H1 (cell line): ENCODE measurements around the gene SCARB2. TPM values are rescaled to one million over a fixed set of nuclear protein-coding genes. Genes with fewer than 3 reads are reported as not detected.

ENCODE experiments used
- CTCF ChIA-PET: fragments of 300-600 bp; sonication (Branson Sonifier 250); formaldehyde crosslinking; loops from one replicate; lab custom pipeline; 2021; ENCODE audit not compliant: partially characterized antibody; lab: Charles Lee
- POLR2A ChIA-PET: fragments of 300-600 bp; sonication (Branson Sonifier 250); formaldehyde crosslinking; loops from one replicate; lab custom pipeline; 2021; ENCODE audit warnings: inconsistent platforms; ENCODE audit not compliant: partially characterized antibody; lab: Charles Lee
- DNase-seq, 2 experiments: peaks; one replicate each; pipeline versions ENCODE4 v3.0.0 to v3.0.0-alpha.2; 2010 to 2022; ENCODE audit warnings: low spot score in 2 of 2, low read depth in 1 of 2, mixed read lengths in 1 of 2
- FAIRE-seq: peaks from 2 replicates; lab custom pipeline; 2011; peaks lifted over from hg19 to GRCh38; lab: Jason Lieb, UNC
- H2AFZ ChIP-seq: 2 replicates; pipeline ENCODE4 v1.8.1; 2012; ENCODE audit warnings: low read length, inconsistent platforms
- H2AK5ac ChIP-seq: 2 replicates; pipeline ENCODE4 v1.6.1; 2013; ENCODE audit warnings: low read depth, low read length
- H2BK120ac ChIP-seq: replicated peaks from 2 replicates; pipeline ENCODE3; 2013; ENCODE audit warnings: low read depth, low read length, inconsistent platforms
- H2BK12ac ChIP-seq: 2 replicates; pipeline ENCODE4 v1.6.1; 2013; ENCODE audit warnings: low read depth, low read length
- H2BK15ac ChIP-seq: 2 replicates; pipeline ENCODE4 v1.6.1; 2013; ENCODE audit warnings: low read length
- H2BK20ac ChIP-seq: 2 replicates; pipeline ENCODE4 v1.6.1; 2013; ENCODE audit warnings: low read length
- H2BK5ac ChIP-seq: 2 replicates; pipeline ENCODE4 v1.6.1; 2013; ENCODE audit warnings: low read depth, low read length
- H3K14ac ChIP-seq: 2 replicates; pipeline ENCODE4 v1.6.1; 2013; ENCODE audit warnings: inconsistent platforms; ENCODE audit not compliant: insufficient read length
- H3K18ac ChIP-seq: 2 replicates; pipeline ENCODE4 v1.6.1; 2013; ENCODE audit warnings: low read length; ENCODE audit errors: extremely low read depth
- H3K23ac ChIP-seq: 2 replicates; pipeline ENCODE4 v1.6.1; 2013; ENCODE audit warnings: inconsistent platforms; ENCODE audit not compliant: insufficient read length
- H3K23me2 ChIP-seq: 2 replicates; pipeline ENCODE4 v1.6.1; 2013; ENCODE audit warnings: low read depth, low read length
- H3K27ac ChIP-seq: 2 replicates; pipeline ENCODE4 v1.6.1; 2011; ENCODE audit warnings: low read depth, low read length, inconsistent platforms
- H3K27me3 ChIP-seq, 4 experiments: replicated peaks in 1 of 4; 1 replicate in 1 of 4; 2 replicates in 3 of 4; pipeline versions ENCODE4 v1.6.1 to v1.8.1; 2011 to 2013; ENCODE audit warnings: low read length in 3 of 4, mild to moderate bottlenecking in 3 of 4, inconsistent platforms in 2 of 4, mixed read lengths in 2 of 4, moderate library complexity in 1 of 4; ENCODE audit not compliant: control insufficient read depth in 3 of 4, insufficient read depth in 3 of 4; ENCODE audit errors: extremely low read depth in 1 of 4
- H3K36me3 ChIP-seq, 4 experiments: 2 replicates each; pipeline versions ENCODE4 v1.6.1 to v1.8.1; 2011 to 2013; ENCODE audit warnings: mild to moderate bottlenecking in 4 of 4, low read length in 3 of 4, moderate library complexity in 2 of 4, control low read depth in 1 of 4, inconsistent platforms in 1 of 4; ENCODE audit not compliant: insufficient read depth in 4 of 4, control insufficient read depth in 2 of 4
- H3K4ac ChIP-seq: replicated peaks from 2 replicates; pipeline ENCODE3; 2013; ENCODE audit warnings: low read length, low read depth, mixed read lengths, inconsistent platforms; ENCODE audit not compliant: insufficient read length
- H3K4me1 ChIP-seq, 4 experiments: replicated peaks in 1 of 4; 1 replicate in 1 of 4; 2 replicates in 3 of 4; pipeline versions ENCODE4 v1.6.1 to v1.8.1; 2011 to 2013; ENCODE audit warnings: low read length in 3 of 4, inconsistent platforms in 2 of 4, mixed read lengths in 1 of 4; ENCODE audit not compliant: insufficient read depth in 4 of 4, control insufficient read depth in 3 of 4
- H3K4me2 ChIP-seq, 2 experiments: 2 replicates each; pipeline versions ENCODE4 v1.6.1 to v1.8.1; 2011 to 2013; ENCODE audit warnings: low read depth in 2 of 2, low read length in 2 of 2, control low read depth in 1 of 2, inconsistent platforms in 1 of 2, mild to moderate bottlenecking in 1 of 2; ENCODE audit not compliant: insufficient read depth in 1 of 2
- H3K4me3 ChIP-seq, 4 experiments: fragments of 200-600, 300-600 bp in 1 of 4; sonication (generic), shearing (Covaris generic), sonication (Bioruptor Twin) in 1 of 4; 2 replicates each; pipeline versions ENCODE4 v1.5.1 to v1.8.1; 2011 to 2016; ENCODE audit warnings: low read length in 4 of 4, low read depth in 3 of 4, control low read depth in 2 of 4, inconsistent platforms in 2 of 4, mild to moderate bottlenecking in 2 of 4, mixed read lengths in 1 of 4, moderate library complexity in 1 of 4; ENCODE audit not compliant: insufficient read depth in 2 of 4; ENCODE audit errors: extremely low read depth in 1 of 4
- H3K56ac ChIP-seq: replicated peaks from 2 replicates; pipeline ENCODE3; 2013; ENCODE audit warnings: low read depth, mild to moderate bottlenecking, mixed read lengths, low read length, inconsistent platforms; ENCODE audit not compliant: insufficient read length
- H3K79me1 ChIP-seq: 2 replicates; pipeline ENCODE4 v1.6.1; 2013; ENCODE audit warnings: low read depth, low read length, control low read depth
- H3K79me2 ChIP-seq, 2 experiments: 2 replicates each; pipeline versions ENCODE4 v1.6.1 to v1.8.1; 2012 to 2013; ENCODE audit warnings: low read length in 2 of 2, mild to moderate bottlenecking in 2 of 2, inconsistent platforms in 1 of 2; ENCODE audit not compliant: insufficient read depth in 2 of 2, control insufficient read depth in 1 of 2
- H3K9ac ChIP-seq, 4 experiments: replicated peaks in 1 of 4; 1 replicate in 1 of 4; 2 replicates in 3 of 4; pipeline versions ENCODE4 v1.6.1 to v1.8.1; 2011 to 2013; ENCODE audit warnings: low read depth in 3 of 4, low read length in 3 of 4, control low read depth in 2 of 4, mild to moderate bottlenecking in 2 of 4, moderate library complexity in 2 of 4, inconsistent platforms in 1 of 4; ENCODE audit errors: extremely low read depth in 1 of 4
- H3K9me3 ChIP-seq, 2 experiments: 2 replicates each; pipeline versions ENCODE4 v1.6.1 to v1.8.1; 2012 to 2013; ENCODE audit warnings: mild to moderate bottlenecking in 2 of 2, moderate library complexity in 2 of 2, control low read depth in 1 of 2, inconsistent platforms in 1 of 2, low read depth in 1 of 2, low read length in 1 of 2, mixed read lengths in 1 of 2; ENCODE audit not compliant: insufficient read depth in 2 of 2
- H4K20me1 ChIP-seq, 2 experiments: replicated peaks in 1 of 2; 2 replicates each; pipeline versions ENCODE3 to v1.8.1; 2011 to 2013; ENCODE audit warnings: inconsistent platforms in 2 of 2, low read length in 2 of 2, mild to moderate bottlenecking in 1 of 2; ENCODE audit not compliant: insufficient read depth in 2 of 2, control insufficient read depth in 1 of 2
- H4K5ac ChIP-seq: 2 replicates; pipeline ENCODE4 v1.6.1; 2013; ENCODE audit warnings: low read length, low read depth, mixed read lengths, inconsistent platforms; ENCODE audit not compliant: insufficient read length
- H4K8ac ChIP-seq: 2 replicates; pipeline ENCODE4 v1.8.0; 2013; ENCODE audit warnings: mild to moderate bottlenecking, moderate library complexity, low read length, inconsistent platforms; ENCODE audit not compliant: insufficient read depth; ENCODE audit errors: extremely low read depth
- H4K91ac ChIP-seq: replicated peaks from 2 replicates; pipeline ENCODE3; 2013; ENCODE audit warnings: low read length, mixed read lengths, inconsistent platforms; ENCODE audit not compliant: insufficient read length
- BCL11A ChIP-seq, 2 experiments: IDR thresholded peaks; one replicate each; pipeline ENCODE4 v1.6.1; 2011; ENCODE audit warnings: low read depth in 2 of 2, low read length in 2 of 2, mild to moderate bottlenecking in 2 of 2
- CREB1 ChIP-seq: IDR thresholded peaks from 2 replicates; pipeline ENCODE4 v1.6.1; 2012; ENCODE audit warnings: inconsistent platforms
- EGR1 ChIP-seq: IDR thresholded peaks from 2 replicates; pipeline ENCODE4 v1.6.1; 2011; ENCODE audit warnings: low read depth, low read length, borderline replicate concordance
- EP300 ChIP-seq, 2 experiments: IDR thresholded peaks; 1 replicate in 1 of 2; 2 replicates in 1 of 2; pipeline ENCODE4 v1.6.1; 2011 to 2012; ENCODE audit warnings: low read depth in 2 of 2, low read length in 2 of 2, mild to moderate bottlenecking in 2 of 2, borderline replicate concordance in 1 of 2, inconsistent platforms in 1 of 2, moderate library complexity in 1 of 2
- GABPA ChIP-seq: IDR thresholded peaks from 2 replicates; pipeline ENCODE4 v1.6.1; 2011; ENCODE audit warnings: mild to moderate bottlenecking, low read length, moderate library complexity, borderline replicate concordance; ENCODE audit not compliant: insufficient read depth
- POLR2A ChIP-seq, 2 experiments: IDR thresholded peaks; 1 replicate in 1 of 2; 2 replicates in 1 of 2; pipeline ENCODE4 v1.6.1; 2011; ENCODE audit warnings: low read depth in 2 of 2, low read length in 2 of 2, mild to moderate bottlenecking in 2 of 2; ENCODE audit errors: control extremely low read depth in 1 of 2
- POLR2AphosphoS5 ChIP-seq: IDR thresholded peaks from 2 replicates; pipeline ENCODE4 v1.6.1; 2011; ENCODE audit warnings: low read depth, low read length
- RBBP5 ChIP-seq: IDR thresholded peaks from 2 replicates; pipeline ENCODE4 v1.7.1; 2012; ENCODE audit warnings: low read depth, mild to moderate bottlenecking, inconsistent platforms, low read length, moderate library complexity, borderline replicate concordance
- SIN3A ChIP-seq, 2 experiments: IDR thresholded peaks in 1 of 2; conservative IDR thresholded peaks in 1 of 2; 2 replicates each; pipeline ENCODE4 v1.6.1; 2011 to 2012; ENCODE audit warnings: low read length in 2 of 2, improper control_type of control experiment in 1 of 2, low read depth in 1 of 2, mild to moderate bottlenecking in 1 of 2
- SP2 ChIP-seq: IDR thresholded peaks from 2 replicates; pipeline ENCODE4 v1.6.1; 2012; ENCODE audit warnings: mild to moderate bottlenecking, low read length, inconsistent platforms
- SP4 ChIP-seq: IDR thresholded peaks from 2 replicates; pipeline ENCODE4 v1.6.1; 2012; ENCODE audit warnings: low read length, inconsistent platforms
- SRF ChIP-seq: IDR thresholded peaks from 2 replicates; pipeline ENCODE4 v1.6.1; 2011; ENCODE audit warnings: mild to moderate bottlenecking, low read depth, low read length, moderate library complexity
- WGBS, 2 experiments: shearing (Covaris generic) in 1 of 2; methylation state at CpG; one replicate each; pipeline versions ENCODE4 v1.1.6 to v1.1.7; 2013 to 2015; ENCODE audit warnings: low lambda C conversion rate in 2 of 2, mixed read lengths in 2 of 2, inconsistent platforms in 1 of 2, low coverage in 1 of 2, missing lambda C conversion rate in 1 of 2; ENCODE audit not compliant: insufficient replicate concordance in 2 of 2, insufficient coverage in 1 of 2, insufficient read length in 1 of 2; ENCODE audit errors: extremely low coverage in 1 of 2, missing lambda C conversion rate in 1 of 2; 5-methylcytosine and 5-hydroxymethylcytosine counted together
- polyA plus RNA-seq, 7 experiments: library from polyadenylated mRNA; depleted of rRNA in 3 of 7; stranded (reverse) in 5 of 7; unstranded in 2 of 7; fragments of >200 nt in 5 of 7; fragments of 200-250 nt in 2 of 7; gene quantifications; 1 replicate in 5 of 7; 2 replicates in 1 of 7; 4 replicates in 1 of 7; pipeline versions ENCODE4 v1.2.1 to v1.2.3, GENCODE V29; 2011 to 2013; ENCODE audit warnings: missing spikeins in 2 of 7, mixed read lengths in 2 of 7
- total RNA-seq: library from RNA; stranded (reverse); fragmentation: NEBNext Ultra II Directional; extraction: Animal tissue kit (Norgen Biotek cat#: 25700); gene quantifications from 2 replicates; pipeline ENCODE4 v1.2.1, GENCODE V29; 2021
- TF ChIP-seq, protein P1 (sequence below): IDR thresholded peaks from 2 replicates; pipeline ENCODE4 v1.6.1; 2011; ENCODE audit warnings: low read depth, mild to moderate bottlenecking, low read length; ENCODE audit not compliant: insufficient read depth
- TF ChIP-seq, protein P2 (sequence below): IDR thresholded peaks from 2 replicates; pipeline ENCODE4 v1.6.1; 2012; ENCODE audit warnings: inconsistent platforms

The SCARB2 gene
- total and polyA plus RNA-seq, 2 of the 8 experiments (the other 6 are each of a cell fraction or from before 2014, with no cell fraction given) = 18.5 to 35.7 TPM

DNA sequence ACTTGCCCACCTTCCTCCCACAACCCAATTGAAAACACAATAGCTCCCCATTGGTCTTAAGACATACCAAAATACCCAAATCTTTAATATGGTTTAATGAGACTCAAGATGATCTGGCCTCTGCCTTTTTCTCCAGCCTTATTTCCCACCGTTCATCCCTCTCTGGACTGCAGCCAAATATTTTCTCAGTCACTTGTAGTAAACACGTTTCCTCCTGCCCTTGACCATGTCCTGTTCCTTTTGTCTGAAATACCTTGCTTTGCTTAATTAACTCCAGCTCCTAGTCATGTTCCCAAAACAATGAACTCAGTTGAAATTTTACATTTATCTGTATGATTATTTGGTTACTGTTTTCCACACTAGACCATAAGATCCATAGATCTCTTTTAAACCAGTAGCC is 57.0 kb downstream of the SCARB2 start:
- Histone ChIP-seq H3K4me2 (no peak overlapping the region), H2BK5ac (no peak overlapping the region), H3K27ac (no peak overlapping the region), H3K9ac (no peak overlapping the region), H3K9me3 (no peaks in the 10 kb centered on the region), H3K36me3 (peaks cover 0 to 8% (median 3%) of the 10 kb centered on the region in 4 experiments; a peak in 4 of 8 replicates), H4K5ac (no peak overlapping the region), H2BK12ac (no peak overlapping the region), H4K91ac (no peak overlapping the region), H3K79me1 (no peaks in the 10 kb centered on the region), H2BK20ac (no peak overlapping the region), H3K56ac (no peak overlapping the region), H3K23ac (no peak overlapping the region), H3K27me3 (no peaks in the 10 kb centered on the region), H3K18ac (no peak overlapping the region), H3K4me3 (no peak overlapping the region), H3K79me2 (no peaks in the 10 kb centered on the region), H2BK15ac (no peak overlapping the region), H2AK5ac (no peak overlapping the region), H3K23me2 (no peaks in the 10 kb centered on the region), H2AFZ (no peak overlapping the region), H2BK120ac (no peak overlapping the region), H4K8ac (no peak overlapping the region), H4K20me1 (no peaks in the 10 kb centered on the region), H3K14ac (no peak overlapping the region), H3K4ac (no peak overlapping the region), H3K4me1 (no peaks in the 10 kb centered on the region)
- 85% methylated on average over 2 of the region's 2 CpGs; no CpG with 5 or more reads in 1 of the 2 experiments for WGBS, 2 experiments
- DNase-seq (no peak), FAIRE-seq (no peak)
- ChIA-PET CTCF (interaction anchor here (0.7 to 2.5 kb wide), 3 partner anchors 23 to 275 kb away, joined by 3 to 12 read pairs (median 4); no protein-coding TSS in a partner anchor), POLR2A (interaction anchor here (1.5 kb wide), 1 partner anchor 8 kb away, joined by 6 read pairs; the partner anchor contains the start of gene NUP54)
- TF ChIP-seq, protein P1, sequence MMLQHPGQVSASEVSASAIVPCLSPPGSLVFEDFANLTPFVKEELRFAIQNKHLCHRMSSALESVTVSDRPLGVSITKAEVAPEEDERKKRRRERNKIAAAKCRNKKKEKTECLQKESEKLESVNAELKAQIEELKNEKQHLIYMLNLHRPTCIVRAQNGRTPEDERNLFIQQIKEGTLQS = no peak
- TF ChIP-seq POLR2A (IDR thresholded peaks at IDR 0.05; ENCODE audit: control extremely low read depth in 1 of 2, low read depth in 2 of 2, low read length in 2 of 2) (no peak), BCL11A (IDR thresholded peaks at IDR 0.05; ENCODE audit: low read depth in 2 of 2, low read length in 2 of 2) (no peak), CREB1 (no peak), EP300 (IDR thresholded peaks at IDR 0.05; ENCODE audit: borderline replicate concordance in 1 of 2, low read depth in 2 of 2, low read length in 2 of 2) (no peak), SIN3A (conservative IDR thresholded peaks at IDR 0.05 in 1 of 2, IDR thresholded peaks at IDR 0.05 in 1 of 2; ENCODE audit: low read depth in 1 of 2, low read length in 2 of 2) (no peak), SP2 (no peak), SP4 (no peak), POLR2AphosphoS5 (no peak), RBBP5 (no peak), EGR1 (no peak), SRF (no peak), GABPA (no peak)
- TF ChIP-seq, protein P2, sequence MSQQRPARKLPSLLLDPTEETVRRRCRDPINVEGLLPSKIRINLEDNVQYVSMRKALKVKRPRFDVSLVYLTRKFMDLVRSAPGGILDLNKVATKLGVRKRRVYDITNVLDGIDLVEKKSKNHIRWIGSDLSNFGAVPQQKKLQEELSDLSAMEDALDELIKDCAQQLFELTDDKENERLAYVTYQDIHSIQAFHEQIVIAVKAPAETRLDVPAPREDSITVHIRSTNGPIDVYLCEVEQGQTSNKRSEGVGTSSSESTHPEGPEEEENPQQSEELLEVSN = no peak
